Neuronal stem cell (in vitro differentiated cells): Measurements from ENCODE around the gene GAD1.

Experiments used
- DNase-seq: peaks from one replicate; pipeline ENCODE4 v3.0.0-alpha.2; 2013; ENCODE audit warnings: low spot score
- H2AFZ ChIP-seq: one replicate; pipeline ENCODE4 v1.6.1; 2013; ENCODE audit warnings: mild to moderate bottlenecking, low read length, inconsistent platforms
- H2AK5ac ChIP-seq: 2 replicates; pipeline ENCODE4 v1.6.1; 2013; ENCODE audit warnings: low read depth, mild to moderate bottlenecking, inconsistent platforms, low read length, moderate library complexity, mixed read lengths
- H2BK120ac ChIP-seq: 2 replicates; pipeline ENCODE4 v1.6.1; 2013; ENCODE audit warnings: low read depth, mild to moderate bottlenecking, inconsistent platforms, low read length, moderate library complexity, mixed read lengths
- H2BK12ac ChIP-seq: one replicate; pipeline ENCODE4 v1.6.1; 2013; ENCODE audit warnings: low read length, inconsistent platforms
- H2BK15ac ChIP-seq: 2 replicates; pipeline ENCODE4 v1.6.1; 2013; ENCODE audit warnings: mild to moderate bottlenecking, low read length, inconsistent platforms, mixed read lengths
- H2BK5ac ChIP-seq: one replicate; pipeline ENCODE4 v1.6.1; 2013; ENCODE audit warnings: inconsistent platforms, mild to moderate bottlenecking, low read length, moderate library complexity
- H3K14ac ChIP-seq: one replicate; pipeline ENCODE4 v1.6.1; 2013; ENCODE audit warnings: low read length, inconsistent platforms
- H3K18ac ChIP-seq: 2 replicates; pipeline ENCODE4 v1.6.1; 2013; ENCODE audit warnings: low read length, inconsistent platforms
- H3K23ac ChIP-seq: 2 replicates; pipeline ENCODE4 v1.6.1; 2013; ENCODE audit warnings: low read depth, mild to moderate bottlenecking, mixed read lengths, low read length, inconsistent platforms; ENCODE audit not compliant: poor library complexity
- H3K27ac ChIP-seq: replicated peaks from 3 replicates; pipeline ENCODE4 v1.5.1; 2013; ENCODE audit warnings: low read length, inconsistent platforms
- H3K27me3 ChIP-seq, 3 experiments: 2 replicates each; pipeline ENCODE4 v1.6.1; 2013; ENCODE audit warnings: low read length in 3 of 3, mild to moderate bottlenecking in 2 of 3, inconsistent platforms in 1 of 3, low read depth in 1 of 3, mixed read lengths in 1 of 3, moderate library complexity in 1 of 3; ENCODE audit not compliant: control insufficient read depth in 3 of 3, insufficient read depth in 3 of 3
- H3K36me3 ChIP-seq, 2 donors: replicated peaks in 1 of 2; 2 replicates each; pipeline ENCODE4 v1.6.1; 2013; ENCODE audit warnings: low read length in 2 of 2; ENCODE audit not compliant: control insufficient read depth in 2 of 2, insufficient read depth in 2 of 2
- H3K4ac ChIP-seq: 2 replicates; pipeline ENCODE4 v1.6.1; 2013; ENCODE audit warnings: inconsistent platforms, mild to moderate bottlenecking, low read length, moderate library complexity
- H3K4me1 ChIP-seq, 2 donors: 1 replicate in 1 of 2; 2 replicates in 1 of 2; pipeline ENCODE4 v1.6.1; 2013; ENCODE audit warnings: low read length in 2 of 2, low read depth in 1 of 2; ENCODE audit not compliant: control insufficient read depth in 2 of 2, insufficient read depth in 1 of 2
- H3K4me2 ChIP-seq: one replicate; pipeline ENCODE4 v1.6.1; 2013; ENCODE audit warnings: mild to moderate bottlenecking, low read length, inconsistent platforms; ENCODE audit not compliant: insufficient read depth, poor library complexity, severe bottlenecking
- H3K4me3 ChIP-seq, 2 donors: 2 replicates each; pipeline ENCODE4 v1.5.1; 2013; ENCODE audit warnings: low read length in 2 of 2, mild to moderate bottlenecking in 2 of 2, inconsistent platforms in 1 of 2, moderate library complexity in 1 of 2
- H3K79me1 ChIP-seq: one replicate; pipeline ENCODE4 v1.6.1; 2013; ENCODE audit warnings: low read depth, mild to moderate bottlenecking, inconsistent platforms, low read length, moderate library complexity
- H3K9ac ChIP-seq: one replicate; pipeline ENCODE4 v1.6.1; 2013; ENCODE audit warnings: mild to moderate bottlenecking, low read depth, low read length, inconsistent platforms; ENCODE audit not compliant: poor library complexity
- H3K9me3 ChIP-seq, 2 donors: replicated peaks in 1 of 2; 2 replicates each; pipeline versions ENCODE3 to v1.6.1; 2013; ENCODE audit warnings: low read length in 2 of 2, mild to moderate bottlenecking in 2 of 2, inconsistent platforms in 1 of 2, low read depth in 1 of 2, mixed read lengths in 1 of 2, moderate library complexity in 1 of 2; ENCODE audit not compliant: control insufficient read depth in 2 of 2, insufficient read depth in 1 of 2
- H4K8ac ChIP-seq: one replicate; pipeline ENCODE4 v1.6.1; 2013; ENCODE audit warnings: low read depth, mild to moderate bottlenecking, inconsistent platforms, low read length, moderate library complexity
- H4K91ac ChIP-seq: one replicate; pipeline ENCODE4 v1.6.1; 2013; ENCODE audit warnings: low read length, low read depth, mild to moderate bottlenecking, inconsistent platforms; ENCODE audit not compliant: poor library complexity
- WGBS, 2 donors: extraction: QIAGEN DNeasy Blood & Tissue Kit; methylation state at CpG; one replicate each; pipeline ENCODE4 v1.1.7; 2013; ENCODE audit warnings: missing lambda C conversion rate in 2 of 2, mixed read lengths in 1 of 2; ENCODE audit not compliant: insufficient read length in 2 of 2, insufficient replicate concordance in 1 of 2; ENCODE audit errors: extremely low coverage in 2 of 2; 5-methylcytosine and 5-hydroxymethylcytosine counted together

Gene GAD1

DNA sequence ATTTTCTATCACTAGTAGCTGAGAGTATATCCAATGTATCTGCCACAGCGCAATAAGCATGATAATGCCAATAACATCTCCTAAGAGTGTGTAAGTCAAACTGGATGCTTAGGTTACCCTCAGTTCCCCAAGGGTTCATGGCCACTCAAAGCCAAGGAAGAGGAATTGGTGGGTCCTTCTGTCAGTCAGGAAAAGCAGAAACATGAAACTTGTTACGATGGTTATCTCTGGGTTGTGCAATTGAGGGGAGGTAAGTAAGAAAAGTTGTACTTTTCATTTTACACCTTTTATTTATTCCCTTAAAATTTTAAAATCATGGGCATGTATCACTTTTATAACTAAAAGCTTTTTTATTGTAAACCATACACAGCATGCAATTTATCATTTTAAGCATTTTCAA, 10.1 kb upstream of the GAD1 start:
- no CpG with 5 or more reads among the region's 2 CpGs for WGBS, 2 donors
- H3K36me3 ChIP-seq: no peaks in the 10 kb centered on the region
- H2BK120ac ChIP-seq: no peak overlapping the region
- no peak overlapping the region for H3K9ac ChIP-seq
- no peaks in the 10 kb centered on the region for H3K9me3 ChIP-seq
- no peaks in the 10 kb centered on the region for H3K79me1 ChIP-seq
- no peak overlapping the region for H3K4ac ChIP-seq
- no peak overlapping the region for H4K91ac ChIP-seq
- no peak for DNase-seq
- H2AK5ac ChIP-seq: no peak overlapping the region
- H2BK12ac ChIP-seq: no peak overlapping the region
- no peak overlapping the region for H2BK5ac ChIP-seq
- H3K27me3 ChIP-seq: peaks cover 0 to 23% (median 0%) of the 10 kb centered on the region in 3 experiments
- H3K4me3 ChIP-seq: no peak overlapping the region
- no peak overlapping the region for H2AFZ ChIP-seq
- no peak overlapping the region for H3K18ac ChIP-seq
- no peak overlapping the region for H2BK15ac ChIP-seq
- no peak overlapping the region for H3K27ac ChIP-seq
- H3K14ac ChIP-seq: no peak overlapping the region
- H3K23ac ChIP-seq: no peak overlapping the region
- H3K4me2 ChIP-seq: no peak overlapping the region
- no peak overlapping the region for H4K8ac ChIP-seq
- H3K4me1 ChIP-seq: no peaks in the 10 kb centered on the region

GRCh38 chr2:170812710-170813600, 3.7 kb upstream of the GAD1 start:
- Histone ChIP-seq H3K14ac (no peak overlapping the region), H3K9me3 (no peaks in the 10 kb centered on the region), H3K27me3 (peaks cover 23 to 56% (median 51%) of the 10 kb centered on the region in 3 experiments), H3K4me2 (peak overlapping the region; percentile 43), H2AFZ (no peak overlapping the region), H3K27ac (no peak overlapping the region), H3K79me1 (no peaks in the 10 kb centered on the region), H2BK15ac (no peak overlapping the region), H2BK120ac (no peak overlapping the region), H3K9ac (no peak overlapping the region), H4K91ac (no peak overlapping the region), H3K4me1 (peaks cover 10 to 11% of the 10 kb centered on the region in 2 donors), H3K36me3 (no peaks in the 10 kb centered on the region), H2AK5ac (no peak overlapping the region), H3K18ac (no peak overlapping the region), H2BK12ac (no peak overlapping the region), H3K4me3 (no peak overlapping the region), H3K23ac (no peak overlapping the region), H2BK5ac (no peak overlapping the region), H4K8ac (no peak overlapping the region), H3K4ac (no peak overlapping the region)
- DNase-seq: peak; percentile 84
- no CpG with 5 or more reads among the region's 14 CpGs for WGBS, 2 donors

DNA sequence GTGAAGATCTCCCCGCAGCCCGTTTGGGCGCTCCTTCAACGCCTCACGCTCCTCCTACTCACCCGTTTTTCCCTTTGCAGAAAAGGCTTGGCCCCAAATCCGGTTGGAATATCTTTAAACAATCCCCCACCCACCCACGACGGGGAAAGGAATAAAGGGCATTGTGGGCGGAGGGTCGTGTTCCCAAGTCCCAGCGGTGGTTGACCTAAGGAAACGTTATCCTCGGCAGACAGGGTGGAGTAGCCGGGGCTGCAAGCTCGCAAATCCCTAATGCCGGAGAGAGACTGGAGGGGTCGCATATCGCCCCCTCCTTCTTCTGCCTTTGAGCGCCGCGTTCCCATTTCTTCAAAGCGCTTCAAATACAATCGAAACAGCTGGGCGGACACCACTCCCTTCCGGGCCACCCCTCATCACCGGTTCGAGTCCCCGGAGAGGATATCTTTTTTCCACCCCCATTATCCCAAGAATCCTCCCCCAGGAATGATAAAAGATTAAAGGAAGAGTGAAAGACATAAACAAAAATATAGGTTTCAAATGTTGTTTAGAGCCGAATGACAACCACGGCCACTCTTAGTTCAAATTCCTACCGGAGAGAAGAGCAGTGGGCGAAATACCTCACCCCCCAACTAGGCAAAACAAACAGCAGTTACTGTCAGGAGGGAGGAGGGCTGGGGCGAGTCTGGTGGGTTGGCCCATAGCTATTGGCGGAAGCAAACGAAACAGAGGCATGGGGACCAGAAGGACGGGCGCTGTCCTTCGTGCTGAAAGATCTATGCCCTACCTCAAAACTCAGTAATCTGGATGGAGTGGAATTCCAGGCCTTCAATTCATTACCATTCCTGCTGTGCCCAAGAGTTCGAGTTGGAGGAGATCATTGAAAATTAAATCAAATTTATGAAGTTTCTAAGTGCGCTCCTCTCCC, 2.8 kb upstream of the GAD1 start:
- no peak overlapping the region for H2AK5ac ChIP-seq
- no peak overlapping the region for H2BK12ac ChIP-seq
- peak; percentile 80 for DNase-seq
- H3K18ac ChIP-seq: no peak overlapping the region
- peaks cover 16 to 18% of the 10 kb centered on the region in 2 donors for H3K4me1 ChIP-seq
- no peaks in the 10 kb centered on the region for H3K36me3 ChIP-seq
- H3K79me1 ChIP-seq: no peaks in the 10 kb centered on the region
- no peaks in the 10 kb centered on the region for H3K9me3 ChIP-seq
- no peak overlapping the region for H3K23ac ChIP-seq
- H3K27ac ChIP-seq: no peak overlapping the region
- no peak overlapping the region for H4K8ac ChIP-seq
- no peak overlapping the region for H3K14ac ChIP-seq
- H3K27me3 ChIP-seq: peaks cover 31 to 64% (median 60%) of the 10 kb centered on the region in 3 experiments
- H2AFZ ChIP-seq: no peak overlapping the region
- no peak overlapping the region for H2BK120ac ChIP-seq
- H3K4me2 ChIP-seq: peak overlapping the region; percentile 43
- WGBS, 2 donors: no CpG with 5 or more reads among the region's 41 CpGs
- H4K91ac ChIP-seq: no peak overlapping the region
- H3K4me3 ChIP-seq: no peak overlapping the region
- H3K4ac ChIP-seq: no peak overlapping the region
- no peak overlapping the region for H2BK5ac ChIP-seq
- H2BK15ac ChIP-seq: no peak overlapping the region
- H3K9ac ChIP-seq: no peak overlapping the region
